CD14-positive monocyte (primary cell): ENCODE measurements around the gene ZSCAN5A. TPM values are rescaled to one million over a fixed set of nuclear protein-coding genes. Genes with fewer than 3 reads are reported as not detected.

Experiments
- DNase-seq, 3 donors: peaks; one replicate each; pipeline ENCODE4 v3.0.0-alpha.2; 2011 to 2022
- H2AFZ ChIP-seq: 2 replicates; pipeline ENCODE4 v1.6.0; 2012; ENCODE audit warnings: mild to moderate bottlenecking, low read depth, low read length, inconsistent platforms; ENCODE audit not compliant: insufficient read depth, poor library complexity, severe bottlenecking
- H3K27ac ChIP-seq, 2 donors: 1 replicate in 1 of 2; 2 replicates in 1 of 2; pipeline ENCODE4 v1.5.1; 2012 to 2013; ENCODE audit warnings: low read length in 2 of 2, control low read depth in 1 of 2, inconsistent platforms in 1 of 2, low read depth in 1 of 2, mild to moderate bottlenecking in 1 of 2
- H3K27me3 ChIP-seq, 2 donors: one replicate each; pipeline versions ENCODE4 v1.6.0 to v1.6.1; 2011 to 2013; ENCODE audit warnings: low read length in 2 of 2; ENCODE audit not compliant: control insufficient read depth in 2 of 2, insufficient read depth in 2 of 2
- H3K36me3 ChIP-seq, 2 donors: replicated peaks in 1 of 2; 1 replicate in 1 of 2; 2 replicates in 1 of 2; pipeline versions ENCODE4 v1.5.1 to v1.6.1; 2012 to 2013; ENCODE audit warnings: low read length in 2 of 2, control low read depth in 1 of 2, inconsistent platforms in 1 of 2, mild to moderate bottlenecking in 1 of 2; ENCODE audit not compliant: insufficient read depth in 2 of 2, control insufficient read depth in 1 of 2
- H3K4me1 ChIP-seq, 2 donors: 1 replicate in 1 of 2; 2 replicates in 1 of 2; pipeline versions ENCODE4 v1.5.1 to v1.6.1; 2012 to 2013; ENCODE audit warnings: low read length in 2 of 2, control low read depth in 1 of 2, inconsistent platforms in 1 of 2, mild to moderate bottlenecking in 1 of 2, moderate library complexity in 1 of 2; ENCODE audit not compliant: insufficient read depth in 2 of 2, control insufficient read depth in 1 of 2
- H3K4me2 ChIP-seq: replicated peaks from 2 replicates; pipeline ENCODE3; 2012; ENCODE audit warnings: low read length, moderate library complexity, mild to moderate bottlenecking; ENCODE audit not compliant: poor library complexity, severe bottlenecking; ENCODE audit errors: extremely low read depth
- H3K4me3 ChIP-seq, 3 experiments: fragments of 200-600 bp in 1 of 3; sonication (generic) in 1 of 3; replicated peaks in 1 of 3; 1 replicate in 2 of 3; 2 replicates in 1 of 3; pipeline ENCODE4 v1.5.1; 2011 to 2013; ENCODE audit warnings: low read length in 3 of 3, mild to moderate bottlenecking in 3 of 3, control low read depth in 2 of 3, low read depth in 2 of 3, inconsistent platforms in 1 of 3, moderate library complexity in 1 of 3
- H3K79me2 ChIP-seq: 2 replicates; pipeline ENCODE4 v1.6.0; 2012; ENCODE audit warnings: mild to moderate bottlenecking, control low read depth, inconsistent platforms, low read length, moderate library complexity; ENCODE audit not compliant: insufficient read depth
- H3K9ac ChIP-seq: 2 replicates; pipeline ENCODE4 v1.6.0; 2017; ENCODE audit warnings: low read length, mild to moderate bottlenecking; ENCODE audit not compliant: insufficient read depth, poor library complexity, severe bottlenecking
- H3K9me3 ChIP-seq, 2 donors: replicated peaks in 1 of 2; 1 replicate in 1 of 2; 2 replicates in 1 of 2; pipeline versions ENCODE4 v1.5.1 to v1.6.1; 2012 to 2013; ENCODE audit warnings: low read length in 2 of 2, control low read depth in 1 of 2; ENCODE audit not compliant: control insufficient read depth in 1 of 2, insufficient read depth in 1 of 2
- H4K20me1 ChIP-seq: 2 replicates; pipeline ENCODE4 v1.6.0; 2012; ENCODE audit warnings: mild to moderate bottlenecking, low read length, control low read depth, moderate library complexity; ENCODE audit not compliant: insufficient read depth
- H3K27ac Mint-ChIP-seq, 7 donors: one replicate each; pipeline ENCODE4 v1.8.0; 2020; ENCODE audit warnings: mild to moderate bottlenecking in 7 of 7, mixed read lengths in 7 of 7, moderate library complexity in 6 of 7, inconsistent platforms in 2 of 7
- H3K27me3 Mint-ChIP-seq, 3 donors: one replicate each; pipeline ENCODE4 v1.8.0; 2021 to 2022; ENCODE audit warnings: low read depth in 3 of 3, mild to moderate bottlenecking in 3 of 3, mixed read lengths in 3 of 3, moderate library complexity in 3 of 3, inconsistent platforms in 1 of 3
- H3K36me3 Mint-ChIP-seq, 2 donors: one replicate each; pipeline ENCODE4 v1.8.0; 2020; ENCODE audit warnings: mixed read lengths in 2 of 2, inconsistent platforms in 1 of 2, mild to moderate bottlenecking in 1 of 2
- H3K4me1 Mint-ChIP-seq: one replicate; pipeline ENCODE4 v1.8.0; 2020; ENCODE audit warnings: mild to moderate bottlenecking, mixed read lengths
- H3K4me3 Mint-ChIP-seq, 2 donors: one replicate each; pipeline ENCODE4 v1.8.0; 2020; ENCODE audit warnings: mild to moderate bottlenecking in 2 of 2, mixed read lengths in 2 of 2, moderate library complexity in 1 of 2
- H3K9me3 Mint-ChIP-seq, 7 donors: one replicate each; pipeline ENCODE4 v1.8.0; 2020 to 2022; ENCODE audit warnings: mixed read lengths in 7 of 7, mild to moderate bottlenecking in 6 of 7, moderate library complexity in 6 of 7, inconsistent platforms in 2 of 7
- CTCF ChIP-seq: fragments of 200-600 bp; IDR thresholded peaks from one replicate; pipeline ENCODE4 v1.8.0; 2022; ENCODE audit warnings: antibody characterized with exemption, mild to moderate bottlenecking
- WGBS: methylation state at CpG from one replicate; pipeline ENCODE4 v1.1.5; 2013; ENCODE audit warnings: missing lambda C conversion rate; ENCODE audit not compliant: insufficient coverage; 5-methylcytosine and 5-hydroxymethylcytosine counted together
- intact Hi-C, 2 donors: fragments of 100-400 bp; cut with micrococcal nuclease; formaldehyde crosslinking; loops; one replicate each; pipeline versions ENCODE4 v1.15.0 to v1.15.1; 2023
- polyA plus RNA-seq, 3 donors: library from polyadenylated mRNA; depleted of rRNA in 1 of 3; unstranded in 2 of 3; stranded (reverse) in 1 of 3; fragments of 300-500 nt in 2 of 3; fragments of >200 nt in 1 of 3; fragmentation: Illumina TruSeq in 2 of 3; gene quantifications; 1 replicate in 2 of 3; 2 replicates in 1 of 3; pipeline ENCODE4 v1.2.3, GENCODE V29; 2012 to 2021

The ZSCAN5A gene
- polyA plus RNA-seq, 3 donors: 5.3 to 11.3 (median 6.3) TPM

GRCh38 chr19:56191115-56191514 lies 123.5 kb downstream of the ZSCAN5A start:
- H3K9me3 Mint-ChIP-seq: no peaks in the 10 kb centered on the region
- no peaks in the 10 kb centered on the region for H3K36me3 Mint-ChIP-seq

GRCh38 chr19:56189785-56190184 lies 124.9 kb downstream of the ZSCAN5A start:
- no peaks in the 10 kb centered on the region for H4K20me1 ChIP-seq
- H3K9ac ChIP-seq: no peak overlapping the region
- Mint-ChIP-seq H3K27ac (peak overlapping the region in 1 of 7 donors; percentile 51), H3K4me1 (peaks cover 5% of the 10 kb centered on the region), H3K4me3 (no peak overlapping the region), H3K36me3 (no peaks in the 10 kb centered on the region), H3K9me3 (peaks cover 0 to 2% (median 0%) of the 10 kb centered on the region in 7 donors), H3K27me3 (peaks cover 3 to 11% (median 9%) of the 10 kb centered on the region in 3 donors)
- no peak for DNase-seq
- no peaks in the 10 kb centered on the region for H3K9me3 ChIP-seq
- no peaks in the 10 kb centered on the region for H3K36me3 ChIP-seq
- 87% methylated on average over 17 of the region's 17 CpGs for WGBS
- no peaks in the 10 kb centered on the region for H3K27me3 ChIP-seq
- TF ChIP-seq CTCF: no peak
- no peaks in the 10 kb centered on the region for H3K79me2 ChIP-seq
- H3K4me1 ChIP-seq: no peaks in the 10 kb centered on the region
- H2AFZ ChIP-seq: no peak overlapping the region
- no peak overlapping the region for H3K4me3 ChIP-seq
- intact Hi-C loops: no loop called here
- H3K27ac ChIP-seq: no peak overlapping the region
- H3K4me2 ChIP-seq: no peak overlapping the region

More at GRCh38 chr19:56191115-56191514, 123.5 kb downstream of the ZSCAN5A start:
- TF ChIP-seq CTCF: no peak
- Mint-ChIP-seq H3K4me3 (peak overlapping the region in 1 of 2 donors; percentile 47), H3K27me3 (peaks cover 0 to 8% (median 3%) of the 10 kb centered on the region in 3 donors), H3K4me1 (no peaks in the 10 kb centered on the region), H3K27ac (no peak overlapping the region)
- no peak overlapping the region for H3K9ac ChIP-seq
- no peak for DNase-seq
- no peak overlapping the region for H3K27ac ChIP-seq
- H3K4me2 ChIP-seq: no peak overlapping the region
- no peaks in the 10 kb centered on the region for H3K36me3 ChIP-seq
- WGBS: 85% methylated on average over 7 of the region's 7 CpGs
- H3K27me3 ChIP-seq: no peaks in the 10 kb centered on the region
- no peak overlapping the region for H3K4me3 ChIP-seq
- no peaks in the 10 kb centered on the region for H3K79me2 ChIP-seq
- no peaks in the 10 kb centered on the region for H4K20me1 ChIP-seq
- no peaks in the 10 kb centered on the region for H3K9me3 ChIP-seq
- H3K4me1 ChIP-seq: no peaks in the 10 kb centered on the region
- intact Hi-C loops: no loop called here
- H2AFZ ChIP-seq: no peak overlapping the region
